ENCODE data around the gene CDH9.

CDH9 gene, protein sequence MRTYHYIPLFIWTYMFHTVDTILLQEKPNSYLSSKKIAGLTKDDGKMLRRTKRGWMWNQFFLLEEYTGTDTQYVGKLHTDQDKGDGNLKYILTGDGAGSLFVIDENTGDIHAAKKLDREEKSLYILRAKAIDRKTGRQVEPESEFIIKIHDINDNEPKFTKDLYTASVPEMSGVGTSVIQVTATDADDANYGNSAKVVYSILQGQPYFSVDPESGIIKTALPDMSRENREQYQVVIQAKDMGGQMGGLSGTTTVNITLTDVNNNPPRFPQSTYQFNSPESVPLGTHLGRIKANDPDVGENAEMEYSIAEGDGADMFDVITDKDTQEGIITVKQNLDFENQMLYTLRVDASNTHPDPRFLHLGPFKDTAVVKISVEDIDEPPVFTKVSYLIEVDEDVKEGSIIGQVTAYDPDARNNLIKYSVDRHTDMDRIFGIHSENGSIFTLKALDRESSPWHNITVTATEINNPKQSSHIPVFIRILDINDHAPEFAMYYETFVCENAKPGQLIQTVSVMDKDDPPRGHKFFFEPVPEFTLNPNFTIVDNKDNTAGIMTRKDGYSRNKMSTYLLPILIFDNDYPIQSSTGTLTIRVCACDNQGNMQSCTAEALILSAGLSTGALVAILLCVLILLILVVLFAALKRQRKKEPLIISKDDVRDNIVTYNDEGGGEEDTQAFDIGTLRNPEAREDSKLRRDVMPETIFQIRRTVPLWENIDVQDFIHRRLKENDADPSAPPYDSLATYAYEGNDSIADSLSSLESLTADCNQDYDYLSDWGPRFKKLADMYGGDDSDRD

DNA sequence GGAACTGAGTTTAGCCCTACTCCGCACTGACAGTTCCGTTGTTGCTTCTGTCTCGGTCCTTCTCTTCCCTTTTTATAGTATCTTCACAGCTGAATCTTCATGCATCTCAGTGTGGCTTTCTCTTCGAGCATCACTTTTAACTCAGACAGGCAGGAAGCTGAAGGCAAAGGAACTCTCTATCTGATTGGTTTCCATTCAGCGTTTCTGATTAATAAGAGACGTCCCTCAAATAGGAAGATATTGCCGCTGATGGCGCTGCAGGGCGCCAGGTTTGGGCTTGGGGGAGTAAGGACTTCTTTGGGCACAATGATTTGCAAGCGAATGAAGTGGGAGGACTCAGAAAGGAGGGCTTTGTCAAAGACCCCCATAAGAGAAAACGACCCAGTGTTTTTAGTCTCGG is at the start of gene CDH9:
CDH9 (minus strand) TSS at position 111 of the 400 bp plus-strand sequence. CDS start 50,253 bp downstream, outside the sequence.
- no peak for DNase-seq (ENCODE audit: low read depth)

GRCh38 chr5:27087747-27088146 is 49.4 kb upstream of the CDH9 start:
- no peak for DNase-seq (ENCODE audit: low read depth)

DNA sequence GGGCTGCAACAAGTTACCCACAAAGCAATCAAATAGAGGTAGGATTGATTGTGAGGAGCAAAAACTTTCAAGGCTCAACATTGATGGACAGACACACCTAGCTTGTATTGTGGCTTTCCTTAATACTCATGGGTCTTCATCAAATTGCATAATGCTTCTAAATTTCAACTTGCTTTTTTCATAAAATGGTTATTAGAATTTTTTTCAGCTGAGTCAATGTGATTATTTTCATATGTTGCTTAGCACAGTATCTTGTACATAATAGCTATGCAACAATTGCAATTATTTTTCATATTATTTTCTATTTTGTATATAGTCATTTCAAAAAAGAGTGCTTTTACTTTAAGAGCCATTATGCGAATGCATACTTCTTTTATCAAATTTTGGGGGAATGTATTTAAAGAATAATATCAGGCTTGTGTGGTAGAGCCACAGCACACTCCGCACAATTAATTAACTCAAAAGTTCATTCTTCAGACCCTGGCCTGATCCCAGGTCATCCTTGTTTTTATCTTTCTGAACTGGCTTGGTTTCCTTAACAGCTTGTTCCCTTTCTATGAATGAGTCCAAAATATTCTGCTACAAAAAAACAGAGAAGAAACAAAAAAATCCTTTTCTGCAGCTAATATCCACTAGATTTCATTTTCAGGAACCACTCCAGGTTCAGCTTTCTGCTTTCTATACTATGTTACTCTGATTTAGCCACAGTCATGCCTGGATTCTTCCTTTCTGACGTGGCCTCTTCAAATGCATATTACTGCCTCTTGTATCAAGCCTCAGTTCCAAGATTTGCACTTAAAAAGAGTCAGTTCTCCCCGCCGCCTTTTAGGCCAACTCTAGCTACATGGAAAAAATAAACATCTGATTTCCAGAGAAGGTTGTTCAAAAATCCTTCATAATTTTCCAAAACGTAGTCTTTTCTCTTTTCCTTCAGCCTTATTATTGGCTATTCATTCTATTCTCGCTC is 45.3 kb upstream of the CDH9 start:
- DNase-seq (ENCODE audit: low read depth) = no peak

DNA sequence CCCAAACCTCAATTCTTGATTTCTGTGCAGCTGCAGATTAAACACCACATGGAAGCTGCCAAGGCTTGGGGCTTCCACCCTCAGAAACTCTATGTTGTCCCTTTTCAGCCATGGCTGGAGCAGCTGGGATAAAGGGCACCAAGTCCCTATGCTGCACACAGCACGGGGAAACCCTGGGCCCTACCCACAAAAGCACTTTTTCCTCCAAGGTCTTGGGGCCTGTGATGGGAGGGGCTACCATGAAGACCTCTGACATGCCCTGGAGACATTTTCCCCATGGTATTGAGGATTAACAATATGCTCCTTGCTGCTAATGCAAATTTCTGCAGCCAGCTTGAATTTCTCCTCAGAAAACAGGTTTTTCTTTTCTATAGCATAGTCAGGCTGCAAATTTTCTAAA is 41.8 kb upstream of the CDH9 start:
- no peak for DNase-seq (ENCODE audit: low read depth)

DNA sequence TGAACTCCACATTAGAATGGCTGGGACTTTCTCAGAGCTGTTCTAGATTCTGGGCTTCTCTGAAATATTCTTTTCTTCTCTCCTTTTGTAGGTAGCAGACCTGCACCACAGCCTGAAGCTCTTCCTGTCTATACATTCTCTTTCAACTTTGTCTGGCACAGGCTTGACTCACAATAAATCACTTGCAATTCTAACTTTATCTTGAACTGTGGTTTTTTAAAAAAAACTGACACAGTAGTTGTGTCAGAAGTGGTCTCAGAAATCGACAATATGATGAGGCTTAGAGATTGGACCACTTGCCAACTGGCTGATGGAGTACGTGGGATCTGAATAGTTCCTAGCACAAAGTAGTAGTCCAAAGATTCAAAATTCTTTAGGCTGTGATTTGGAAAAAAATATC is 24.1 kb upstream of the CDH9 start:
- no peak for DNase-seq (ENCODE audit: low read depth)

DNA sequence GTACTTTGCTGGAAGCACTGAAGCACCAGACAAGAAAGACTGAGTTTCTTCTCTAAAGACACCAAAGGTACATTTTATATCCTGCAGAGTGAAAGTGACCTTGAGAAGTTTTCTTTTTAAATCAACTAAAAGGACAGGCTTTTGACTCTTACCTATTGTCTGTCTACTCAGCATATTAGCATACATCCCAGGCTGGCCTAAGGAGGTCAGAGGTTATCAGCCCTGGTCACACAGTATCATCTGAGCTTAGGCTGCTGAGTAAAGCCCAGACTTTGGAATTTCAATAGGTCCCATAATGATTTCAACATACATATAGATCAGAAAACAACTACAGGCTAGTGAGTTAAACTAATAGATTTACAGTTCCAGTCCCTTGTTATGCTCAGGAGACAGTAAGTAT is 10.1 kb upstream of the CDH9 start:
- DNase-seq (ENCODE audit: low read depth) = no peak

- DNase-seq (ENCODE audit: low read depth) = no peak
Observed at GRCh38 chr5:27041372-27041771, 3.0 kb upstream of the CDH9 start.

DNA sequence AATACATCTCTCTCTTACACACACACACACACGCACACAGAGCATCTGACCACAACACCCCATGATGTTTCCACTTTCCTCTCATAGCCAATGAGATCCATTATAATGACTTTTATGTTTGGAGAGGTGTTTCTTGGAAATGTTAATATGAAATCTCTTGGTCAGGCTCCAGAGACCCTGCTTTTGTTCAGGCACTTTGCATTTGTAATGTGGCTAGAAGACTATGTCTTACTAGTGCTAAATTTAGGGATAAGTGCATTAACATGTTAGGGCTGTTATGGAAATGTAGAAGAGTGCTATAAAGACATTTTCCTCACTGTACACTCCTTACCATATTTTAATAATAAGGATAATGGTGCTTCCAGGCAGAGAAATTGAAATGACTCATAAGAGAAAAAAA is 3.8 kb downstream of the CDH9 start:
- DNase-seq (ENCODE audit: low read depth) = no peak

DNA sequence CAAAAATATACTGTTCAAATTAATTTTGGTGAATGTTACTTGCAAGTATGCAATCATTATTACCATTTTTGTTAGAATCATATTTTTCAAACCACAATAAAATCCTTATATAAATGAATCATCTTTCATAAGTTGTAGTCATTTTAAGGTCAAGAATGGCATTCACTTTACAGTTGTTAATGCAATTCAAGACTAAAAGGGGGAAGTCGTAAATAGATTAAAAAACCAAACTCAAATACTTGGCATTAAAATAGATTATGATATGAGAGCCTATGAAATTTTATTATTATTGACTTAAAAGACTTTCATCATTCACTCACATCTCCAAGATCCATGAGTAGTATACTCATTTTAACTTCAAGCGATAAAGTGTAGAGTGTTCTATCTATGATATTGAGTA is 11.6 kb downstream of the CDH9 start:
- DNase-seq (ENCODE audit: low read depth) = no peak

DNA sequence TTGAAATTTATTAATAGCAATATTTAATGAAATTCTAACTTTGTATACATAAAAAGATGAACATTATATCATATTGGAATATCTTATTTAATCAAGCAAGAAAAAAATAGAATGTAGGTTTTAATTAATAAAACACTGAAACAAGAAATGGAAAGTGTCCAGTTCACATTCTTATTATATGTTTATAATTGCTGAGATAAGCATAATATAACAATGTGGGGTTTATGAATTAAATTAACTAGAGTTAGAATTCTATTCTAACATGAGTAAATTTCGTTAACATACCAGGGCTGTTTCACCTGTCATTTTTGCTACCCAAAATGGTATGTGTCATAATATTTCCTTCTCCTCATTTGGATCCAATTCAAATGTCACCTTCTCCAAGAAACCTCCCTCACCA is 12.3 kb downstream of the CDH9 start:
- no peak for DNase-seq (ENCODE audit: low read depth)

DNA sequence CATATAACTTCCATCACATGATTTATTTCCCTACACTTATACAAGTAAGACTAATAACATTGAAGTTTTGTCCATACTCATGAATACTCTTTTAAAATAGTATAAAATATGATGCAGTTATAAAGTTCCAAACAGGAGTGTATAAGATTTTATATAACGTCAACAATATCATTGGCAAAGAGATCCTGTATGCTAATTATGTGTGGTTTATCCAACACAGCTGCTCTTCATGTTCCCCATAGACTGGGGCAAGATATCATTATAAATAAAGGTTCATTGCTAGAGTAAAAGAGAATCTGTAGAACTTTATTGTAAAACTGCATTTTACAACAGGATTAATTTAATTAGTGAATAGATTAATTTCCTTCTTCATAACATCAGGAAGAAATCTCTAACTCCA is 16.9 kb downstream of the CDH9 start:
- DNase-seq (ENCODE audit: low read depth) = no peak

- no peak for DNase-seq (ENCODE audit: low read depth)
Observed at GRCh38 chr5:27020973-27021372, 17.4 kb downstream of the CDH9 start.

DNA sequence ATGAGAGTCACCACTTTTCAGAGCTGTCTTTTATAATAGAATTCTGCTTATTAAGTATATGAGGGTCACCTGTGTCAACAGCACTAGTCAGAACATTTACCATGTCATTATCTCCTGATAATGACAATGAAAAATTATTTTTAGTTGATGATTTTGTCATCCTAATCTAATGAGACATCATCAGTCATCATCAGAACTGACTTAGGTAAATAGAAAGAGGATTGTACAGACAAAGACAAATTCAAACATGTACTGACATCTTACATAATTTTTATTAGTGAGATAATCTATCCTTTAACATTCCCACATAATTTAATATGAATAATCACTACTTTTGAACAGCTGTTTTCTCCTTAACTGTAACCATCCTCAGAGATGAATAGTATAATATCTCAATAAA is 22.6 kb downstream of the CDH9 start:
- no peak for DNase-seq (ENCODE audit: low read depth)

GRCh38 chr5:27011274-27011673 is 27.1 kb downstream of the CDH9 start:
- no peak for DNase-seq (ENCODE audit: low read depth)

GRCh38 chr5:27010646-27011045 is 27.7 kb downstream of the CDH9 start:
- no peak for DNase-seq (ENCODE audit: low read depth)

DNA sequence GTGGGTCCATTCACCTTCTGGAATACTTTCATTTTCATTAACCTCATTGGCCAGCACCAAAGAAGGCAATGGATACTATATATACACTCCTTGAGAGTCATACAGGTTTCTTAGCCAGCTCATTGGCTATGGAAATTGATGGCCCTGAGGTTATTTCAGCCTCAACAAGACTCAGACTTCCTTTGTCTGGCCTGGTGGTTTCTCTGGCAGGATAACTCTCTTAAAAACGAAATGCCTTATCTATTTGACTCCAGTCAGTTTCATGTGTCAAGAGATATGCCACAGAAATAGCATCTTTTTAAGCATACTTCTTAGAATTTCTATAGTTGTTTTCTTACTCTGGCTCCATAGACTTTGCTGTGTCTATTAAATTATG is 28.9 kb downstream of the CDH9 start:
- no peak for DNase-seq (ENCODE audit: low read depth)

DNA sequence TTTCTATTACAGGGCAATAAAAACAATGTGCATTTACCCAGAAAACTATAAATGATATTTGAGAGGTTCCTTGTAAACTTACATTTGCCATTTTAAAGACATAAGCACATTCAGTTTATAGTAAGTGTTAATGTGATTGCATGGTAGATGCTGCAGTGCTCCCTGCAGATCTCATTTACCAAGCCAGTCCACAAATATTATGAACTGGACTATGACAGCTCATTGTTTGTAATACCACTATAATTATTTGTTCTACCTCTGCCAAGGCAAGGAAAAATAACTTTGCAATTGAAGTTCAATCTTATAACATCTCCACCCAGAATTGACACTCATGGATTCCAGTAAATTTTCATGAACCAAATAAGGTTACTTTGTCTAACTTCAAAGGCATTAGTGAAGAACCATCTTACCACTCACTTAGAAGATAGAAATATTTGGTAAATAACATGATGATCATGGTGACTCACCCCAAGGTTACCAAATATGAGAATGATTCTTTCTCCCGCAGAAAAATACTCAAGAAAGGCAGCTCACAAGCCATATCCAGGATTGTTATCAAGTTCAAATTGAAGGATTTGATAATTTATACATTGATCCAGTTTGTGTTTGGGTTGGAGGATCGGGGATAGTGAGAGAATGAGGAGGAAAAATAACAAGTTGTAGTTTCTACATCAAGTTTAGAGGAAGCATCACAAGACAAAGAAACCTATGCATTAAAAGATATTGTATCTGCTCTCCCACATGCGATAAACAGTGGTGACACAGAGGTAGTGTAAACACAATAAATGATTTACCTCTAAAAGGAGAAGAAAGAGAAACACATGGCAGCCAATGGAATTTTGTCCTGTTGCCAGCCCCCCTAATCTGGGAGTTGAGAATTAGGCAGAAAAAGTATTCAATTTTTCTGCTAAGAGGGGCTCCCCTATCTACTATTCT is 29.5 kb downstream of the CDH9 start:
- DNase-seq (ENCODE audit: low read depth) = no peak

DNA sequence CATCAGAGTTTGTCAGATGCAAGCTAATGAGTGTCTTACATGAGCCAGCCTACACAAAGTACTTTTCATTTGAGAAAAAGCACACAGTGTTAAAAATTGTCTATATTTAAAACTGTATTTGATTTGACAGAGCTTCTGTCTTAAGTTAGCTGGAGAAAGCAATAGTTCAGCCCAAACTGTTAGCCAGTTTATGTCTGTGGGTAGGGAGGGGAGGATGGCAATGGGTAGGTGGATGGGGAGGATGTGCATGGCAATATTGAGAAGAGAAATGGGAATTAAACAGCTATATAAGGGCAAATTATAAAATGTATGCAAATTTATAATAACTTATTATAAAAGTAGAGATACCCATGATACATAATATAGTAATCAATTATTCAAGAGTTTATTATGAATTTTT is 31.3 kb downstream of the CDH9 start:
- DNase-seq (ENCODE audit: low read depth) = no peak

DNA sequence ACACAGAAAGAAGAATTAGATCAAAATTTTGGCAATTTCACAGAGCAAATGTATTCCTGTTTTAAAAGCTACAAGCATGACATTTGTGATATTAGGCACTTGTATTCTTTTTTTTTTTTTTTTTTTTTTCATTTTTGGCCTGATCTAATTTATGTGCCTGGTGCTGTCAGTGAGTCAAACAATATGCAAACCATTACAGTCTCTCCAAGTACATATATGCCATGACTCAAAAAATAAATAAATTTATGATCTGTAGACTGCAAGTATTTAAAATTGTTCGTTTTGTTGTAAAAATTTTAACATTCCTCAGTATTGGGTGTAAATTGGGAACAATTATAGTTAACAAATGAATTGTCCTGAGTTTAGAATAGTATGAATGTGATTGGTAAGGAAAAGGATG is 51.4 kb downstream of the CDH9 start:
- no peak for DNase-seq (ENCODE audit: low read depth)

DNA sequence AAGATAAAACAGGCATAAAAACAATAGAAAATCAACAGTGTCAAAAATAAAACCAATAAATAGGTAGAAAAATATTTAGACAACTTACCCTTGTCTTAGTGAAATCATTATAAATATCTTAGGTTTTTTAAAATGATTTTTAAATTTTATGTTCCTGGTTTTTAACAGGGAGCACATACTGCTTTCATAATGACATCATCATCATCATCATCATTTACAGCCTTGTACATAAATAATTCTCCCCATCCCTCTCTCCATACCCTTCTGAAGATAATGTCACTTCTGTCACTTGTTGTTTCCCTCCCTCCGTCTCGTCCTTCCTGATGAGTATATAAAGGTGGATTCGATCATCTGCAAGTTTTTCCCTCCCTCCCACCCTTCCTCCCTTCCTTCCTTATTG is 56.6 kb downstream of the CDH9 start:
- no peak for DNase-seq (ENCODE audit: low read depth)

DNA sequence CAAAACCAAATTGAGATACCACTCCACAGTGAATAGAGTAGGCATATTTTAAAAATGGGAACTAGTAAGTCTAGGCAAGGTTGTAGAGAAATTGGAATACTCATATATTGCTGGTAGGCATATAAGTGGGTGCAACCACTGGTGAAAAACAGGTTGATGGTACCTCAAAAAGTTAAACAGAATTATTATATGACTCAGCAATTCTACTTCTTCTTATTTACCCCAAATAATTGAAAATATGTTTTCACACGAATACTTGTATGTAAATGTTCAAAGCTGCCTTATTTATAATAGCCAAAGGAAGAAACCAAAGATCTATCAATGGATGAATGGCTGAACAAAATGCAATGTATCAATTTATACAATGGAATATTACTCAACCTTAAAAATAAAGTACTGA is 79.1 kb downstream of the CDH9 start:
- no peak for DNase-seq (ENCODE audit: low read depth)

All from stimulated activated CD8-positive, alpha-beta memory T cell treated with anti-CD3 and anti-CD28 coated beads, Interleukin-7, amount 100 ng/mL, for 24 hours (primary cell).